RWPE2 (cell line): ENCODE data around the gene GOLGA1.

Experiments used
- ATAC-seq: fragments of 200-7000 bp; cut with Tn5 transposase; 3 replicates; pipeline ENCODE4 v1.9.1; 2021; ENCODE audit warnings: low read depth
- DNase-seq: peaks from one replicate; pipeline ENCODE4 v3.0.0-alpha.2; 2020; ENCODE audit warnings: low spot score
- H3K27ac ChIP-seq: fragments of 450-650 bp; 2 replicates; pipeline ENCODE4 v1.5.1; 2017; ENCODE audit warnings: mild to moderate bottlenecking; ENCODE audit not compliant: poor library complexity, severe bottlenecking
- H3K27me3 ChIP-seq: fragments of 250-450 bp; sonication (Bioruptor Pico); 2 replicates; pipeline ENCODE4 v1.5.1; 2021; ENCODE audit warnings: mild to moderate bottlenecking, moderate library complexity; ENCODE audit not compliant: insufficient read depth, poor library complexity, severe bottlenecking
- H3K36me3 ChIP-seq: fragments of 250-450 bp; sonication (Bioruptor Pico); 2 replicates; pipeline ENCODE4 v1.5.1; 2020; ENCODE audit warnings: low read depth, mild to moderate bottlenecking, moderate library complexity
- H3K4me1 ChIP-seq: fragments of 250-450 bp; sonication (Bioruptor Pico); 2 replicates; pipeline ENCODE4 v1.5.1; 2021; ENCODE audit warnings: mild to moderate bottlenecking, moderate library complexity; ENCODE audit not compliant: insufficient read depth, poor library complexity, severe bottlenecking
- H3K4me3 ChIP-seq: fragments of 250-450 bp; sonication (Bioruptor Pico); 2 replicates; pipeline ENCODE4 v1.5.1; 2021; ENCODE audit warnings: mild to moderate bottlenecking, moderate library complexity; ENCODE audit not compliant: severe bottlenecking
- H3K9me3 ChIP-seq: fragments of 250-450 bp; sonication (Bioruptor Pico); 2 replicates; pipeline ENCODE4 v1.5.1; 2021; ENCODE audit warnings: mild to moderate bottlenecking, moderate library complexity; ENCODE audit not compliant: severe bottlenecking
- TF ChIP-seq, protein P1 (sequence below): fragments of 450-650 bp; IDR thresholded peaks from one replicate; pipeline ENCODE4 v1.5.1; 2017; ENCODE audit warnings: mild to moderate bottlenecking, moderate library complexity; ENCODE audit not compliant: poor library complexity, severe bottlenecking

GOLGA1 gene

DNA sequence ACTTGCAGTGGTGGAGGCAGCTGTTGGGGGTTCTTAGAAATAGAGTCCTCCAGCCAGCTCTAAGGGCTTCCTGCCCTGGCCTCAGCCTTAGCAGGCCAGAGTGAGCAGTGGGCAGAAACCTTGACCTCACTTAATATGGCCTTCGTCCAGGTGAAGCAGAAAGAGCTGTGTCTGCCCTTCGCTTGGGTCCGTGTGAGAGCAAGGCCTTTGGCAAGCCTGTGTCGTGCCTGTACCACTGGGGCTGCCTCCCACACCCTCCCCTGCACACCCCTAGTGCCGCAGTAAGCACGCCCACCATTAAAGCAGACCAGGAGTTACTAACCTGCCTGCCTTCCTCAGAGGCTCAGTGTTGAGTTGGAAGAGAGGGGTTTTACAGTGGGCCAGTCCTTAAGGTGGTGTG lies 65.4 kb downstream of the GOLGA1 start:
- Histone ChIP-seq H3K36me3 (peaks cover 80% of the 10 kb centered on the region), H3K9me3 (no peaks in the 10 kb centered on the region), H3K4me3 (no peak overlapping the region), H3K4me1 (peaks cover 27% of the 10 kb centered on the region), H3K27ac (no peak overlapping the region), H3K27me3 (no peaks in the 10 kb centered on the region)
- DNase-seq = no peak
- TF ChIP-seq, protein P1, sequence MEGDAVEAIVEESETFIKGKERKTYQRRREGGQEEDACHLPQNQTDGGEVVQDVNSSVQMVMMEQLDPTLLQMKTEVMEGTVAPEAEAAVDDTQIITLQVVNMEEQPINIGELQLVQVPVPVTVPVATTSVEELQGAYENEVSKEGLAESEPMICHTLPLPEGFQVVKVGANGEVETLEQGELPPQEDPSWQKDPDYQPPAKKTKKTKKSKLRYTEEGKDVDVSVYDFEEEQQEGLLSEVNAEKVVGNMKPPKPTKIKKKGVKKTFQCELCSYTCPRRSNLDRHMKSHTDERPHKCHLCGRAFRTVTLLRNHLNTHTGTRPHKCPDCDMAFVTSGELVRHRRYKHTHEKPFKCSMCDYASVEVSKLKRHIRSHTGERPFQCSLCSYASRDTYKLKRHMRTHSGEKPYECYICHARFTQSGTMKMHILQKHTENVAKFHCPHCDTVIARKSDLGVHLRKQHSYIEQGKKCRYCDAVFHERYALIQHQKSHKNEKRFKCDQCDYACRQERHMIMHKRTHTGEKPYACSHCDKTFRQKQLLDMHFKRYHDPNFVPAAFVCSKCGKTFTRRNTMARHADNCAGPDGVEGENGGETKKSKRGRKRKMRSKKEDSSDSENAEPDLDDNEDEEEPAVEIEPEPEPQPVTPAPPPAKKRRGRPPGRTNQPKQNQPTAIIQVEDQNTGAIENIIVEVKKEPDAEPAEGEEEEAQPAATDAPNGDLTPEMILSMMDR = no peak
- no peak for ATAC-seq

DNA sequence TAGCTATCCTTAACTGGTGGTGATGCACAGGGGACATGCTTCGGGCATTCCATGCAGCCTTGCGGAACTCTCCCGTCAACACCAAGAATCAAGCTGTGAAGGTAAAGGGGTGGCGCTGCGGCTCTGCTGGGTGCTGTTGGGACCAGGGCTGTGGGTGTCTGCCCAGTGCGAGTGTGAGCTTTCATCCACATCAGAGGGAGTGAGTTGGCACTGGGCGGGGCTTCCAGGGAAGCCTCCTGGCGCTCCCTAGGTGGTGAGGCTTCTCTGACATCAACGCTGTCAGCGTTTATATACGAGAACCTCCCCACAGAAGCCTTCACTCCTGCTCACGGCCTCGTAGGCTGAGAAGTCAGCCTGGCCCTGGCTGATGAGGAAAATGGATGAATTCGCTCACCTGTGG lies 67.2 kb downstream of the GOLGA1 start:
- no peak overlapping the region for H3K27ac ChIP-seq
- ATAC-seq = no peak

DNA sequence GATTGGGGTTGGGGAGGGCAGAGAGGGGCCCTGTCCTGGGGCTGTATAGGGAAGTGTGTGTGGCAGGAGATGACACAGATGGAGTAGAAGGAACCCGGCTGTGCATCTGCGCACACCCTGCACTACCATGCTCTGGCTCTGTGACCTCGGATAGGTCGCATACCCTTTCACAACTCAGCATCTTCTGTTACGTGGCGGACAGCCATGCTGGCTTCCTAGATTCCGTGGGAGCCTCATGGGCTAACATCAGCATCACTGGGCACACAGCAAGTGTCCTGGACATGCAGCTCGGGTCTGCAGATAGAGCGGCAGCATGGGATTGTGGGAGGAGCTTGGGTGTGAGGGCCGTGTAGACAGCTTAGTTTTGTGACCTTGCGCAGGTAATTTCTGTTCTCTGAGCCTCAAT lies 69.7 kb downstream of the GOLGA1 start:
- ATAC-seq = no peak
- H3K27me3 ChIP-seq = no peaks in the 10 kb centered on the region
- peaks cover 50% of the 10 kb centered on the region for H3K36me3 ChIP-seq
- peak overlapping the region; percentile 87 for H3K27ac ChIP-seq
- H3K4me1 ChIP-seq = peaks cover 27% of the 10 kb centered on the region
- H3K4me3 ChIP-seq = no peak overlapping the region
- H3K9me3 ChIP-seq = no peaks in the 10 kb centered on the region
- TF ChIP-seq, protein P1 = no peak
- DNase-seq = no peak

More for the DNA sequence above, 67.2 kb downstream of the GOLGA1 start:
- peaks cover 27% of the 10 kb centered on the region for H3K4me1 ChIP-seq
- DNase-seq = no peak
- no peaks in the 10 kb centered on the region for H3K27me3 ChIP-seq
- H3K9me3 ChIP-seq = no peaks in the 10 kb centered on the region
- peaks cover 72% of the 10 kb centered on the region for H3K36me3 ChIP-seq
- TF ChIP-seq, protein P1 = no peak
- H3K4me3 ChIP-seq = no peak overlapping the region

DNA sequence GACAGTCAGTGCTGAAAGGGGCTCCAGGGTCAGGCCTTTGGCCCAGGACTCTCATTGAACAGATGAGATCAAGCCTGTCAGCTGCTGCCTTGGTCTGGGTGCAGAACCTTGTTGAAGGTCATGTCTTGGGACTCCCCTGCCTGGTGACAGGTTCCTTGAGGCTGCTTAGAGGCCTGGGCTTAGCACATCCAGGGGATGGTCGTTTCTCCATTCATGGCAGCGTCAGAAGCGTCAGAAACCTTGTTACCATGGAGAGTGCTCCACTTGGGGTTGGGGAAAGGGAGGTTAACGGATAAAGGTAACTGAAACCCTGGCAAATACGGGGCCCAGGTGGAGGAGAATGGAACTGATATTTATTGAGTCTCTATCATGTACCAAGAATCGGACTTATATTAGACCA lies 70.2 kb downstream of the GOLGA1 start:
- Histone ChIP-seq H3K4me3 (peak overlapping the region; percentile 66), H3K4me1 (peaks cover 27% of the 10 kb centered on the region), H3K27ac (peak overlapping the region; percentile 87), H3K27me3 (no peaks in the 10 kb centered on the region), H3K36me3 (peaks cover 45% of the 10 kb centered on the region), H3K9me3 (no peaks in the 10 kb centered on the region)
- no peak for DNase-seq
- TF ChIP-seq, protein P1 = no peak
- no peak for ATAC-seq

DNA sequence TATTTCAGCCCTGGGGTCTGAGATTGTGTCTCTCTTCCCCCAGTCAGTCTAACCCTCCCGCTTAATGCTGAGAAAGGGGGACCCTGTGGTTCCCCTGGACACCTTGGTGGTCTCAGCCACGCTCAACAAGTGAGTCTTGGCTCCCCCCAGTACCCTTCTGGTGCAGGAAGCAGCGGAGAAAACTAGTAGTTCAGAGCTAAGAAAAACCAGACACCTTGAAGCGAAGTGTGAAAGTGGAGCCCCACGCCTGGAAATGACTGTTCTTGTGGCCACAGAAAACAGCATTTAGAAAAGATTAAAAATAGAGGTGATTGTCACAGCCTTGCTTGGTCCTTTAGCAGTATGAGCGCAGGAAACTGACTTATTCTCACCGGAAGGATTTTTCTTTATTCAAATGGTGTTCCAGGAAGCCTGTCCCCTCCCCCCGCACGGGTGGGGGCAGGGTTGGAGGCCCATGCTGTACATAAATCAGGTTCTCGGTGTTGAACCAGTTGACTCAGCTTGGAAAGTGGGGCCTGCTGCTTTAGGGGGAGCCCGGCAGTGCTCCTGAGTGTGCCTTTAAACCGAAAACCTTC lies 70.8 kb downstream of the GOLGA1 start:
- peaks cover 27% of the 10 kb centered on the region for H3K4me1 ChIP-seq
- H3K27me3 ChIP-seq = no peaks in the 10 kb centered on the region
- H3K36me3 ChIP-seq = peaks cover 39% of the 10 kb centered on the region
- no peaks in the 10 kb centered on the region for H3K9me3 ChIP-seq
- TF ChIP-seq, protein P1 = no peak
- ATAC-seq (no peak), DNase-seq (no peak)
- peak overlapping the region; percentile 66 for H3K4me3 ChIP-seq
- peak overlapping the region; percentile 87 for H3K27ac ChIP-seq
